ENCODE data around the gene BEND3.
"Not testable (repeated sequence)": the region's sequence is repeated elsewhere in the genome, so short reads cannot be mapped to it uniquely, and the experiment has no call there.

Gene BEND3

DNA sequence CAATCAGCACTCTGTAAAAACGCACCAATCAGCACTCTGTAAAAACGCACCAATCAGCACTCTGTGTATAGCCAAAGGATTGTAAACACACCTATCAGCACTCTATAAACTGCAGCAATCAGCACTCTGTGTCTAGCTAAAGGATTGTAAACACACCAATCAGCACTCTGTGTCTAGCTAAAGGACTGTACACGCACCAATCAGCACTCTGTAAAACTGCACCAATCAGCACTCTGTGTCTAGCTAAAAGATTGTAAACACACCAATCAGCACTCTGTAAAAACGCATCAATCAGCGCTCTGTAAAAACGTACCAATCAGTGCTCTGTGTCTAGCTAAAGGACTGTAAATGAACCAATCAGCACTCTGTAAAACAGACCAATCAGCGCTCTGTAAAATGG is 30.9 kb downstream of the BEND3 start:
- in situ Hi-C loops (cut with MboI; ENCODE audit: low sequenced_read_pairs), result not testable (repeated sequence)

DNA sequence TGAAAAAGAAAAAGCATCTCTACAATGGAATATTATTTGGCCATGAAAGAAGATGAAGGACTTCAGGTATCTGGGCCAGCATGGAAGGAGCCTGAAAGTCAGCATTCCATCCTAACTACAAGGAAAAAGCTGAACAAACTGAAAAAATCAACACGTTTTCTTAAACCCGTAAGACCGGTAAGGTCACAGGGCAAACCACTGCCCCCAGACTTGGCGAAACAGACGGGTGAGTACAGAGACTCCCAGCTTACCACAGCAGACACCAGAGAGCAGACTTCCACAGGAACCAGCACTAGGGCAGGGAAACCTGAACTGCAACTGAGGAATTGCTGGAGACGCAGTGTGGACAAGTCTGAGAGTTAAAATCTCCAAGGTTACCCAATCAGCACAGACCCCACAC is 31.4 kb downstream of the BEND3 start:
- in situ Hi-C loops (cut with MboI; ENCODE audit: low sequenced_read_pairs), result no loop called here

DNA sequence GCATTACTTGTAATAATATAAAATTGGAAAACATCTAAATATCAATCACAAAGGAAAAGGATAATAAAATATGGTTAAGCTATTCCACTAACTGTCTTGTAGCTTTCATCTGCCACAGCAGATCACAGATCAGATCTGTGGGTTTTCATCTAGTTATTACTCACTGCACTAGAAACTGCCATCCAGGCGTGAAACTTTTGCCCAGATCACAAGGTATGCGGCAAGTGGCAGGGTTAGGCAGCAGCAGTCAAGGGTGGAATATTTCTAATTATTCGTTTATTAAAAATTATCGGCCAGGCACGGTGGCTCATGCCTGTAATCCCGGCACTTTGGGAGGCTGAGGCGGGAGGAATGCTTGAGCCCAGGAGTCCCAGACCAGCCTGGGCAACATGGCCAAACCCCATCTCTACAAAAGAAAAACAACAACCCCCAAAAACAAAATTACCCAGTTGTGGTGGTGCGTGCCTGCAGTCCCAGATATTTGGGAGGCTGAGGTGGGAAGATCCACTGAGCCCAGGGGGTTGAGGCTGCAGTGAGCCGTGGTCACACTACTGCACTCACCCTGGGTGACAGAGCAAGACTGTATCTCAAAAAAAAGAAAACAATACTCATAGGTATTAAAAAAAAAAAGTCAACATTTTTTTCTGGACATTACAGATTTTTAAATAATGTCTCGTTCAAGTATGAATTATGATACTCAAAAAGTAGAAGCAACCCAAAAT is 32.1 kb downstream of the BEND3 start:
- in situ Hi-C loops (cut with MboI; ENCODE audit: low sequenced_read_pairs), result no loop called here

DNA sequence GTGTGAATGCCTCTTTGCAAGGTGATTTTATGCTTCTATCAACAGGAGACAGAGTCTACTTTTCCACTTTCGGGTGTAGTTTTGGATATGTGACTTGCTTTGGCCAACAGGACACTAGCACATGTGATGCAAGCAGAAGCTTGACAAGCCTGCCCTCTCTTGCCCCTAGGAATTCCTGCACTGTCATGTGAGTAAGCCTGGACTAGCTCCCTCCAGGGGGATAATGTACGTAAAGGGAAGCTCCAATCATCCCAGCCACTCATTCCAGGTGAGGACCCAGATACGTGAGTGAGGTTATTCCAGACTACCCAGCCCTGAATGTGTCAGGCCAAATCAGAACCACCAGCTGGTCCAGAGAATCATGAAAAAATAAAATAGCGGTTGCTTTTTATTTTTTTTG is 33.3 kb downstream of the BEND3 start:
- in situ Hi-C loops (cut with MboI; ENCODE audit: low sequenced_read_pairs), result no loop called here

DNA sequence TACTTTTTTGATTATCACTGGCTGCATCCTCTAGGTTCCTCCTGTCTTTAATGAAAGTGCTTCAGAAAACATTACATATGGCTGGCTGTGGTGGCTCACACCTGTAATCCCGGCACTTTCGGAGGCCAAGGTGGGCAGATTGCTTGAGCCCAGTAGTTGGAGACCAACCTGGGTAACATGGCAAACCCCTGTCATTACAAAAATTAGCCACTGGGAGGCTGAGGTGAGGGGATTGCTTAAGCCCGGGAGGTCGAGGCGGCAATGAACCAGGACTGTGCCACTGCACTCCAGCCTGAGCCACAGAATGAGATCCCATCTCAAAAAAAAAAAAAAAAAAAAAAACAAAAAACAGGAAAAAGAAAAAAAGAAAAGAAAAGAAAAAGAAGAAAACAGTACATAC is 35.3 kb downstream of the BEND3 start:
- in situ Hi-C loops (cut with MboI; ENCODE audit: low sequenced_read_pairs), result no loop called here

DNA sequence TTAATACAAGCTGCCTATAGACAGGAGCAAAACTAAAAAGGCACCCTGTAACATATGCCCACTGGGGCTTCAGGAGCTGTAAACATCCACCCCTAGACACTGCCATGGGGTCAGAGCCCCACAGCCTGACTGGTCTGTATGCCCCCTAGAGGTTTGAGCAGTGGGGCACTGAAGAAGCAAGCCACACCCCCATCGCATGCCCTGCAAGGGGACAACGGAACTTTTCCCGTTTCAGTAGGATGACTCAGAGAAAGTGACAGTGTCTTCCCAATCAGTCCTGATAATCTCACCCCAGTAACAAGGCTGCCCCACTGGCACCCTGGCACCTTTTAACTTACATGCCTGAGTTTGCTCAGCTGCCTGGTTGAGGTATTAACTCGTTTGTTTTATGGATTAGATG is 35.9 kb downstream of the BEND3 start:
- in situ Hi-C loops (cut with MboI; ENCODE audit: low sequenced_read_pairs), result no loop called here

DNA sequence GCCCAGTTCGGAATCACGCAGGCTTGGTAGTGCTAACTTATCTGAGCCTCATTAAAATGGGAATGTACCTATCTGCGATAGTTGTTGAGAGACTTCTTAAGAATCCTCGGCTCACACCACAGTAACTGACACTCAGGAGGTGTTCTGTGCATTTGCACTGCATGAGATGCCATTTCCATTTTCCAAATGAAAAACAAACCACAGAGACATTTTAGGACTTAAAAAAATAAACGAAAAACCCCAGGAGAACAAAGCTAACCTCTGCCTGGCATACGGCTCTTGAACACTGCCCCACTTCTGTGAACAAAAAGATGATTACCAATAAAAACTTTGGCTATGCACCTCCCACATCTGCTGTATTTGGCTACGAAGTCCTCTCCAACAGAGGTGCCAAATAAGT is 37.6 kb downstream of the BEND3 start:
- in situ Hi-C loops (cut with MboI; ENCODE audit: low sequenced_read_pairs), result no loop called here

DNA sequence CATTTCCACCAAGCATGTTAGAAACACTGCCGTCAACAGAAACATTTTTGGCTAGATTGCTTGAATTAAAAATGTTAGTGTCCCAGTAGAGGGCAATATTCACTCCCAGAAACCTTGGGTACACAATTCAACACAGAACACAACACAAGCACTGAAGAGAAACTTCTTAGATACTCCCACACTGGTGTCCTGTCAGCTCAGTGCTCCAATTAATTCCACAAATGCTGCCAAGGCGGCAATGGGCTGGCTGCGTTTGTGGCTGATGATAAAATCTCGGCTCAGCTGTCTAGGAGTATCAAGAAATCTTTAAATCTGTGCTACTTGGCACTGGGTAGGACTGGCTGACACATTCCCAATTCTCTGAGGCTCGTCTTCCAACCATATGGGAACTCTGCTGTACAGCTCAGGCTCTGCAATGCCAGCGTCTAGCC is 39.3 kb downstream of the BEND3 start:
- in situ Hi-C loops (cut with MboI; ENCODE audit: low sequenced_read_pairs), result no loop called here

DNA sequence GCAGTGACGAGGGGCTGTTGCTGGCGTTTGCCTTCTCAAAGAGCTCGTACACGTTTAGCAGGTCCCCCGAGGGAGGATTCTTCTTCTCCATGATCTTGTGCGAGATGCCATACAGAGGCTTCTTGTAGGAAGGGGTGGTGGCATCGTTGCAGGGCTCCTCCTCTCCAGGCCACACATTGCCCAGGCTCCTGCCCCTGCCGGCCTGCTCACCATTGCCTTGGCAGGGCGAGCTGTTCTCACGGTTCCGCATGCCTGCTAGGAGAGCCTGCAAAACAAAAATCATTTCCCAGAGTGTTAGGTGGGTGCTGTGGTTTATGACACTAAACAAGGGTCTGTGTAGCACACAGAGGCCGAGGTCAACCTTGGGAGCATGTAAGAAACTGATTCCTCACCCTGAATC is 44.6 kb downstream of the BEND3 start:
- in situ Hi-C loops (cut with MboI; ENCODE audit: low sequenced_read_pairs), result no loop called here

DNA sequence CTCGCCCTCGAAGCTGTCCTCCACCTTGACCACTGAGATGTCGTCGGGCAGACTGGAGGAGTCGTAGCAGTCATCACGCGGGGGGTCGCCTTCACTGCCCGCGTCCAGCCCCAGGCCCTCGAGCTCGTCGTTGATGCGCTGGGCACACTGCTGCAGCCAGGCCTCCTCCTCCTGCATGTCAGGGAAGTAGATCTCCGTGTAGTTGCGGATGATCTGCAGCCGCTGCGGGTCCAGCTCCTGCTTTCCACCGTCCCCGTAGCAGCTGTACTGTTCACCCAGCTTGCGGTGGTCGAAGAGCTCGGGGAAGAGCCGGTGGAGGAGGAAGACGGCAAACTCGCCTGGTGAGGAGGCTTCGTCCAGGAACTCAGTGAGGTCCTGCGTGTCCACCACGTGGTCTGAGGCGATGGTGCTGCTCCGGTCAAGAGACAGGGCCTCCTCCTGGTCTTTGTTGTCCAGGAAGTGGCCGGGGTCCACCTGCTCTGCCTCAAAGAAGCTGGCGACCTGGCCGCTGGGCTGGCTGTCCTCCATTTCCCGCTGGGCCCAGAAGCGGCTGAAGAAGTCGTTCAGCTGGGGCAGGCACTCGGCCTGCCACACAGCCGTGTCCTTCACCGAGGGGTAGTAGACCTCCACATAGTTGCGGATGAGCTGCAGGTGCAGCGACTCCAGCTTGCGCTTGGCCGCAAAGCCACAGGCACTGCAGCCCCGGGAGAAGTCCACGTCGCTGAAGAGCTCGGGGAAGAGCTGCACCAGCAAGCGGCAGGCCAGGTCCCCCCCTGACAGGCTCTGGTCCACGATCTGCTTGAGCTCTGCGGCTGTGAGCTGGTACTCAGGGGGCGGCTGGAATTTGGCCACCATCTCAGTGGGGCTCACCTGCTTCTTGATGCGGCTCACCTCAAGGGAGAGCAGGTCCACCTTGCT is 45.4 kb downstream of the BEND3 start:
- in situ Hi-C loops (cut with MboI; ENCODE audit: low sequenced_read_pairs), result no loop called here

DNA sequence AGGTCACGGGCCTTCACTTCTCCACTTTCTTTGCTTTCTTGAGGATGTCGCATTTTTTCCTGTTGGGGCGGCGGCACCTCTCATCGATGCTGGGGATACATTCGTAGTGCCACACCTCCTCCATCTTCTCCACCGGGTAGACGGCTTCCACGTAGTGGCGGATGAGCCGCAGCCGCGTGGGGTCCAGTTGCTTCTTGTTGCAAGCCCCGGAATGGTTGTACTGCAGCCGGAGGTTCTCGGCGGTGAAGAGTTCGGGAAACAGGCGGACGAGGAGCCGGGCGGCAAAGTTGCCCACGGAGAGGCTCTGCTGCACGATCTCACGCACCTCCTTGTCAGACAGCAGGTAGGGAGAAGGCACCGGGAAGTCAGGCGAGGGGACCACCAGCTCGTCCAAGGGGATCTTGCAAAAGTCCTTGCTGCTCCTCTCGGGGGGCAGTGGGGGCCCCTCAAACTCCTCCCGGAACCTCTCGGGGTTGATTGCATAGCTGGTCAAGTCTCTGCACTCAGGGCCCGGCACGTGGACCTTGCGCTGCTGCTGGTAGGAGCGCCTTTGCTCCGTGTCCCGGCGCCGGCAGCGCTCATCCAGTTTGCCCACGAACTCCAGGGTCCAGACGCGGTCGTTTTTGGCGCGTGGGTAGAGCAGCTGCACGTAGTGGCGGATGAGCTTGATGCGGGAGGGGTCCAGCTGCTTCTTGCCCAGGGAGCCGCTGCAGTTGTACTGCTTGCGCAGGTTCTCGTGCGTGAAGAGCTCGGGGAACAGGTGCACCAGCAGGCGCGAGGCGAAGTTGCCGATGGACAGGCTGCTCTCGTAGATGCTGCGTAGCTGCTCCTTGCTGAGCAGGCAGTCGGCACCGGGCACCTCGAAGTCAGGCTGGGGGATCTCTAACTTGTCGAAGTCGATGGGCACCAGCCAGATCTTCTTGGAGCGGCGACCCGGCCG is 46.4 kb downstream of the BEND3 start:
- in situ Hi-C loops (cut with MboI; ENCODE audit: low sequenced_read_pairs), result no loop called here

DNA sequence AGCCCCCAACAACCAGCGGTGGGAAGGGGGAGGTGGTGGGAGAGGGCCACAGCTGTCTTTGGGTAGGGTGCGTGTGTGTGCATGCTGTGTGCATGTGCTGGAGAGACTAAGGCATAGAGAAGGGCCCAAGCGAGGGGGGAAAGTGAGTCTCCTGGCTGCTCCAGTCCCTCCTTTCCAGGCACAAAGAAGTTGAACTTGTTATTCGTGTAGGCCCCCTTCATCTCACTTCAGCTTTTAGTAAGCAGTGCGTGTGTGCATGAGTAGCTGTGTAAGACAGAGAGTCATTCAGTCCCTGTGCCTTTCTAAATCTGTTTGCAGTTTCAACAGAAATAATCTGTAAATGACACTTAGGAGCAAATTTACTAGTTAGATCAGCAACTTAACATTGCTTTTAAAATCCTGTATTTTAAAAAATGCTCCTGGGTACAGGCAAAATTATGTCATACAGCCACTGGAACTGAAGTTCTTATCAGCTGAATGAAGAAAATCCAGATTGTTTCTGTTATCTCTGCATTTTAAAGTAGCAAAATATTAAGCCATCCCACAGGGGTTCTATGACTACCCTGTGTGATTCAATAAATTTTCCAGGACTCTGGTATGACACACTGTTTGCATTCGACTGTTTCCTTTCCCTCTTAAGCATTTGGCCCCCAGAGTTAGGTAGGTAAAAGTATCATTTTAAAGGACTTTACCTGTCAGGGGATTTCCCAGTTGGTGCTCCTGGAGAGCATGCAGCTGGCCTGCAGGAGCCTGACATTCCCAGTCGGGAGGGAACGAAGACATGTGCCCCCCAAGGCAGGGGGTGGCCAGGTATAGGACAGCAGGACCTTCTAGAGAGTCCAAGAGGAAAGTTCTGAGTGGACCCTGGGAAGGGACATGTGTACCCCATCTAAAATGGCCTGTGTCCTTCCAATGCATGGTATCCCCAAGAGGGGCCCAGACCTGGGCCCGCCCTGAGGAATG is 48.3 kb downstream of the BEND3 start:
- in situ Hi-C loops (cut with MboI; ENCODE audit: low sequenced_read_pairs), result no loop called here

DNA sequence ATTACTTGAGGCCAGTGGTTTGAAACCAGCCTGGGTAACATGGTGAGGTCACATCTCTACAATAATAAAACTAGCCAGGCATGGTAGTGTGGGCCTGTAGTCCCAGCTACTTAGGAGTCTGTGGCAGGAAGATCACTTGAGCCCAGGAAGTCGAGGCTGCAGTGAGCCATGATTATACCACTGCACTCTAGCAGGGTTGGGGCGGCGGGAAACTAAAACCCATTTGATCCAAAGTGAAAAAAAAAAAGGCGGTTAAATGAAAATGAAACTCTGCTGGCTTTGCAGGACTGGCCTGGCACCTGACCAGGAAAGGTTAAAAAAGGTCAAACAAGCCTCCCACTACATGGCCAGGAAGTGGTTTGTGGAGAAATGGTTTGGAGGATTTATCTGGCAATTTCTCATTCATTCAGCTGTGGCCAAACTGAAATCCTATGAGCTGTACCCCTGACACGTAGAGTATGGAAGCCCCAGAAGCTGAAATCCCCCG is 50.7 kb downstream of the BEND3 start:
- in situ Hi-C loops (cut with MboI; ENCODE audit: low sequenced_read_pairs), result no loop called here

DNA sequence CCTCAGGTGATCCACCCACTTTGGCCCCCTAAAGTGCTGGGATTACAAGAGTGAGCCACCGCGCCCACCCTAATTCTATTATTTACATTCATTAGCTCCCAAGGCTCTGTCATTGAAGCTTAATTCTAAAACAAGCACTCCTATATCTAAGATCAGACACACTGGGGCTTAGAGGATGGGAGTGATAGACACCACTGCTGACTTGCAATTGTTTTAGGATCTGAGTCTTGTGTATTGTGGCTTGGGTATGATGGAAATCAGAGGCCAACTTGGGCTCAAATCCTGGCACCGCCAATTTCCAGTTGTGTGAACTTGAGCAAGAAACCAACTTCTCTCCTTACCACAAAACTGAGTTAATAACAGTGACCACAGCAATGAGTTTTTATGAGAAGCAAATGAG is 52.6 kb downstream of the BEND3 start:
- in situ Hi-C loops (cut with MboI; ENCODE audit: low sequenced_read_pairs), result no loop called here

DNA sequence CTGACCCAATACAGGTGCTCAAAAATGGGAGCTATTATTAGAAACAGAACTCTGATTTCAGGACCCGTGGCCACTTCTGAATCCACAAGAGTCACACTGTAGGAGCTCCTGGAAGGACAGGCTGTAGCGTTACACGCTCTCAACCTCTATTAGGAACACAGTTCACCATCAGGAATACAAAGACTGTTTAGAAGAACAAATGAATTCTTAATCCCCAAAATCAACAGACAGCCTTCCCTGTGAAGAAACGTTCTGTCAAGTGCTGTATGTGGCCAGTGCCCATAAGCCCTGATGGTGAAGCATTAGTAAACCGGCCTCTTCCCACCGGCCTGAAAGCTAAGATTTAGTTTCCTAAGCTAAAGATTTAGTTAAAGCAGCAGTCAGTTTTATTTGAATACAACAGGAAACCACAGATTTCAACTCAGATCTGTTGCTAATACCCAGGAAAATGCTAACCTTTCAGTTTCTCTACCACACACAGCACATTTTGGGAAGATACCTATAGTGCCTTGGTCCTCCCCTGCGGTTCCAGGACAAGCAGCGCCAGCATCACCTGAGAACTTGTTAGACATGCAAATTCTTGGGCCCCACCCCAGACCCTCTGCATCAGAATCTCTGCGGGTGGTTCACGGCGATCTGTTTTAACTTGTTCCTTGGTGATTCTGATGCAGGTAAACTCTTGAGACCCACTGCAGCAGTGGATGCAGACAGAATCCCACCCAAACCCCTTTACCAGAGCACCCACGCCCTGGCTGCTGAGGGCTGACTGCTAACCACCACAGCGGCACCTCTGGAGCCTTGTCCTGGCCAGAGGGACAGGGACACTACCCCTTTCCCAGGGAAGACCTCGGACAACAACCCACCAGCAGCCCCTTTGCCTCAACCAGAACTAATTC is 53.9 kb downstream of the BEND3 start:
- in situ Hi-C loops (cut with MboI; ENCODE audit: low sequenced_read_pairs), result no loop called here

DNA sequence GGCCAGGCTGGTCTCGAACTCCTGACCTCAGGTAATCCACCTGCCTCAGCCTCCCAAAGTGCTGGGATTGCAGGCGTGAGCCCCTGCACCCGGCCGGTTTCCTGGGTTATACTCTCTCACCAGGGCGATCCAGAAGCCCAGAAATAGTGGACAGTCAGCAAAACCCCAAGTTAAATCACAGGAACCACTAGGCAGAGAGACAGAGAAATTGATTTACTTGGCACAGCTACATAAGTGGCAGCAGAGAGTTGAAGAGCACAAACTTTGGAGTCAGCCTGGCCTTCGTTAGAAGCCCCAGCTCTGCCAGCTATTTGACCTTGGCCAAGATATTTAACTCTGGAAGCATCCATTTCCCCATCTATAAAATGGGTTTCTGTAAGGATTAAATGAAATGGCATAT is 54.6 kb downstream of the BEND3 start:
- in situ Hi-C loops (cut with MboI; ENCODE audit: low sequenced_read_pairs), result no loop called here

DNA sequence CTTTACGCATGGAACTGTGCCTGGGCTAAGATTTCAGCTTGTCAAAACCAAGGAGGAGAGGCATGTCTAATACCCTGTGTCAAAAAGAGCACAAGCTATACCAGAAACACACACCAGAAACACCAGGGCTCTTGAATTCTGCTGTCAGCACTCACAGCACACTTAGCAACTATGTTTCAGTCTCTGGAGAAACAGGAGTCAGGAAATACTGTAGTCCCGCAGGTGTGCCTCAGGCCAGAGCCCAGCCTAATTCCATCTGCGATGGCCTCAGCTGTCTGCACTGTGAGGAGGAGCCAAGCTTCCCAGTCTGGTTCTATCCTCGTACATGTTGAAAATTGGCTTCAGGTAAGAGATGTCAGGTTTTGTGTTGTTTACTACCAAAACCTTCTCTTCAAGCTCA is 55.7 kb downstream of the BEND3 start:
- in situ Hi-C loops (cut with MboI; ENCODE audit: low sequenced_read_pairs), result no loop called here

DNA sequence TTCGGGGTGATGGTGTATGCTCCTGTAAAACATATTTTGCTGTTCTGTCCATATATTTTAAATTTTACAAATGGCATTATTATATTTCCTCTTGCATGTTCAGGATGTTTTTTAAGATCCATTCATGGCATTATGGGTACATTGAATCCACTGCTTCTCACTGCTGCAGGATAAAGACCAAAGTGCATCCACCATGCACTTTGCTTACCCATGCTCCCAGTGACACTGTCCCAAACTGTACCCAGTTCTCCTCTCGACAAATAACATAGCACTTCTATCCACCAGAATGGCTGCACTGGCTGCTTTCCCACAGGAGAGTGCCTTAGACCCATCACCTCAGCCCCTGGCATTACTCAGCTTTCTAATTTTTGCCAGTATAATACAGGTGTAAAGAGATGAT is 57.6 kb downstream of the BEND3 start:
- in situ Hi-C loops (cut with MboI; ENCODE audit: low sequenced_read_pairs), result no loop called here

DNA sequence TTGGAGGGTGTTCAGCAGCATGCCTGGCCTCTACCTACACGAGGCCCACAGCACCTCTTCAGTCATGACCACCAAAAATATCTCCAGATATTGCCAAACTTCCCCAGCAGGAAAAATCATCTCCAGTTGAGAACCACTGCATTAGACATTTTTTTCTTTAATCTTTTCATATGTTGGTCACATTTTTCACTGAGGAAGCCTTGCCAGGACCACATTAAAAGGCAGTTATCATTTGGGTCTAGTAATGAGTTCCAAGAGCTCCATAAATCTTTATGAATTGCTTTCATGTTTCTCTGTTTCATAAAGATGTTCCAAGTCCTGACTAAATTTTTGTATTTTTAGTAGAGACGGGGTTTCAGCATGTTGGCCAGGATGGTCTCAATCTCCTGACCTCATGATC is 58.5 kb downstream of the BEND3 start:
- in situ Hi-C loops (cut with MboI; ENCODE audit: low sequenced_read_pairs), result no loop called here
